SK-N-SH (cell line): ENCODE results near the gene PAAF1.

Experiments
- EP300 ChIP-seq, 2 experiments: IDR thresholded peaks; 2 replicates each; pipeline versions ENCODE4 v1.4.0 to v1.6.1; 2012; ENCODE audit warnings: borderline replicate concordance in 1 of 2, low read depth in 1 of 2, low read length in 1 of 2
- TF ChIP-seq, protein P1 (sequence below): IDR thresholded peaks from 2 replicates; pipeline ENCODE4 v1.4.0; 2012; ENCODE audit warnings: low read depth

DNA sequence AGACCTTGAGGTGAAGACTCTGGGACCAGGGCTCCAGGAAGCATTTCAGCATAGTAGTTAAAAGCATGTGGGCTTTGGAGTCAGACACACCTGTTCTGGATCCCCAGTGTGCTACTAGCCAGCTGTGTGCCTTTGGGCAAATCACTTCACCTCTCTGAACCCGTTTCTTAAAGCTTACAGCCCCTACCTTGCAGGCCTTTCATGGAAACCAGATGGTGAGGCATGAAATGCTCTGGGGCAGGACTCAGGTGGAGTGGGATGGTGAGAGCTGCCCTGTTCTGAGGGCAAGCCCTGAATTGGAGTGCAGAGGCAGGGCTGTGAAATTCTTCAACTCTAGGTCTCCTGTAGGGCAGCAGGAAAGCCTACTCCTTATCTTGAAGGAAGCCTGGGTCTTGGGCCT, 95.4 kb downstream of the PAAF1 start:
- TF ChIP-seq EP300 (IDR thresholded peaks at IDR 0.05; ENCODE audit: borderline replicate concordance in 1 of 2, low read depth in 1 of 2, low read length in 1 of 2), result no peak
- TF ChIP-seq, protein P1, sequence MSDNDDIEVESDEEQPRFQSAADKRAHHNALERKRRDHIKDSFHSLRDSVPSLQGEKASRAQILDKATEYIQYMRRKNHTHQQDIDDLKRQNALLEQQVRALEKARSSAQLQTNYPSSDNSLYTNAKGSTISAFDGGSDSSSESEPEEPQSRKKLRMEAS, result no peak
